Cerebellar cortex (tissue), 1 donor: ENCODE data around the gene MAP1LC3B2.

Experiments used
- DNase-seq: peaks from one replicate; pipeline ENCODE4 v3.0.0-alpha.2; 2015; ENCODE audit warnings: low spot score

MAP1LC3B2 gene

GRCh38 chr12:116595672-116596071 lies 36.5 kb downstream of the MAP1LC3B2 start:
- no peak for DNase-seq

- no peak for DNase-seq
Measured at GRCh38 chr12:116597886-116598285, 38.7 kb downstream of the MAP1LC3B2 start.

- DNase-seq: no peak
Measured at GRCh38 chr12:116598311-116599284, 39.4 kb downstream of the MAP1LC3B2 start.

- peak; percentile 84 for DNase-seq
Measured at GRCh38 chr12:116599285-116600136, 40.3 kb downstream of the MAP1LC3B2 start.

- no peak for DNase-seq
Measured at GRCh38 chr12:116600959-116601918, 42.1 kb downstream of the MAP1LC3B2 start.

- no peak for DNase-seq
Measured at GRCh38 chr12:116601933-116602810, 43.0 kb downstream of the MAP1LC3B2 start.

- DNase-seq: no peak
Measured at GRCh38 chr12:116603546-116604177, 44.5 kb downstream of the MAP1LC3B2 start.

GRCh38 chr12:116604178-116604895 lies 45.2 kb downstream of the MAP1LC3B2 start:
- DNase-seq: no peak

- DNase-seq: peak; percentile 84
Measured at GRCh38 chr12:116604951-116605641, 45.9 kb downstream of the MAP1LC3B2 start.

- no peak for DNase-seq
Measured at GRCh38 chr12:116606397-116606796, 47.2 kb downstream of the MAP1LC3B2 start.

GRCh38 chr12:116607039-116607438 lies 47.9 kb downstream of the MAP1LC3B2 start:
- DNase-seq: no peak

- peak; percentile 37 for DNase-seq
Measured at GRCh38 chr12:116609319-116610114, 50.3 kb downstream of the MAP1LC3B2 start.

- DNase-seq: no peak
Measured at GRCh38 chr12:116610971-116611541, 51.9 kb downstream of the MAP1LC3B2 start.

GRCh38 chr12:116612436-116612835 lies 53.3 kb downstream of the MAP1LC3B2 start:
- DNase-seq: no peak

- DNase-seq: peak; percentile 53
Measured at GRCh38 chr12:116613256-116613655, 54.1 kb downstream of the MAP1LC3B2 start.

- DNase-seq: peak; percentile 94
Measured at GRCh38 chr12:116614194-116614915, 55.2 kb downstream of the MAP1LC3B2 start.
